Measurements from ENCODE around the gene ARMC9. TPM values are rescaled to one million over a fixed set of nuclear protein-coding genes. Genes with fewer than 3 reads are reported as not detected.
A peak's percentile ranks its signal among the peaks of the same experiment; 100 is the strongest.

The ARMC9 gene
- total and polyA plus RNA-seq, 2 donors from 2014 or later: 7.3 to 18.2 TPM

- H3K4me1 ChIP-seq (ENCODE audit: control insufficient read depth in 2 of 3, insufficient read depth in 2 of 3, low read depth in 1 of 3, low read length in 3 of 3): peaks cover 0 to 8% (median 4%) of the 10 kb centered on the region in 3 donors
- no peak for FAIRE-seq
- H3K9ac ChIP-seq (ENCODE audit: low read length in 3 of 3): peak overlapping the region in 1 of 3 donors; percentile 72
- H3K4me3 ChIP-seq (ENCODE audit: low read length in 3 of 3): peak overlapping the region in 2 of 3 donors; percentile 39 to 55
- intact Hi-C loops (cut with DNase I): loop anchor here (10.0 kb wide), 1 partner anchor 86 kb away; no protein-coding TSS in a partner anchor
- no peaks in the 10 kb centered on the region for H3K36me3 ChIP-seq (ENCODE audit: control insufficient read depth in 2 of 3, insufficient read depth in 3 of 3, low read length in 3 of 3)
- peak; percentile 58 to 88 (median 69) for DNase-seq
- TF ChIP-seq, protein P1, sequence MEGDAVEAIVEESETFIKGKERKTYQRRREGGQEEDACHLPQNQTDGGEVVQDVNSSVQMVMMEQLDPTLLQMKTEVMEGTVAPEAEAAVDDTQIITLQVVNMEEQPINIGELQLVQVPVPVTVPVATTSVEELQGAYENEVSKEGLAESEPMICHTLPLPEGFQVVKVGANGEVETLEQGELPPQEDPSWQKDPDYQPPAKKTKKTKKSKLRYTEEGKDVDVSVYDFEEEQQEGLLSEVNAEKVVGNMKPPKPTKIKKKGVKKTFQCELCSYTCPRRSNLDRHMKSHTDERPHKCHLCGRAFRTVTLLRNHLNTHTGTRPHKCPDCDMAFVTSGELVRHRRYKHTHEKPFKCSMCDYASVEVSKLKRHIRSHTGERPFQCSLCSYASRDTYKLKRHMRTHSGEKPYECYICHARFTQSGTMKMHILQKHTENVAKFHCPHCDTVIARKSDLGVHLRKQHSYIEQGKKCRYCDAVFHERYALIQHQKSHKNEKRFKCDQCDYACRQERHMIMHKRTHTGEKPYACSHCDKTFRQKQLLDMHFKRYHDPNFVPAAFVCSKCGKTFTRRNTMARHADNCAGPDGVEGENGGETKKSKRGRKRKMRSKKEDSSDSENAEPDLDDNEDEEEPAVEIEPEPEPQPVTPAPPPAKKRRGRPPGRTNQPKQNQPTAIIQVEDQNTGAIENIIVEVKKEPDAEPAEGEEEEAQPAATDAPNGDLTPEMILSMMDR (IDR thresholded peaks at IDR 0.05; ENCODE audit: borderline replicate concordance, extremely low read depth, insufficient read depth): no peak
- H3K27ac ChIP-seq (ENCODE audit: low read depth in 2 of 2, low read length in 2 of 2): peak overlapping the region; percentile 77 to 92
- H3K27me3 ChIP-seq (ENCODE audit: control insufficient read depth, insufficient read depth, low read length): no peaks in the 10 kb centered on the region
- no peaks in the 10 kb centered on the region for H3K9me3 ChIP-seq (ENCODE audit: control insufficient read depth in 2 of 3, insufficient read depth in 1 of 3, low read length in 3 of 3)
Observed at GRCh38 chr2:231190531-231191197, 7.8 kb upstream of the ARMC9 start.

GRCh38 chr2:231191896-231192872, 6.2 kb upstream of the ARMC9 start:
- Histone ChIP-seq H3K9ac (ENCODE audit: low read length in 3 of 3) (no peak overlapping the region), H3K27me3 (ENCODE audit: control insufficient read depth, insufficient read depth, low read length) (no peaks in the 10 kb centered on the region), H3K36me3 (ENCODE audit: control insufficient read depth in 2 of 3, insufficient read depth in 3 of 3, low read length in 3 of 3) (no peaks in the 10 kb centered on the region), H3K4me3 (ENCODE audit: low read length in 3 of 3) (no peak overlapping the region), H3K9me3 (ENCODE audit: control insufficient read depth in 2 of 3, insufficient read depth in 1 of 3, low read length in 3 of 3) (no peaks in the 10 kb centered on the region), H3K4me1 (ENCODE audit: control insufficient read depth in 2 of 3, insufficient read depth in 2 of 3, low read depth in 1 of 3, low read length in 3 of 3) (peaks cover 0 to 8% (median 4%) of the 10 kb centered on the region in 3 donors), H3K27ac (ENCODE audit: low read depth in 2 of 2, low read length in 2 of 2) (peak overlapping the region; percentile 65 to 71)
- FAIRE-seq: no peak
- TF ChIP-seq, protein P1 (IDR thresholded peaks at IDR 0.05; ENCODE audit: borderline replicate concordance, extremely low read depth, insufficient read depth): peak; percentile 62
- DNase-seq: peak; percentile 85 to 97 (median 92)
- intact Hi-C loops (cut with DNase I): loop anchor here (10.0 kb wide), 1 partner anchor 87 kb away; no protein-coding TSS in a partner anchor

- FAIRE-seq (no peak), DNase-seq (no peak)
- H3K4me3 ChIP-seq (ENCODE audit: low read length in 3 of 3): no peak overlapping the region
- no peaks in the 10 kb centered on the region for H3K36me3 ChIP-seq (ENCODE audit: control insufficient read depth in 2 of 3, insufficient read depth in 3 of 3, low read length in 3 of 3)
- H3K27me3 ChIP-seq (ENCODE audit: control insufficient read depth, insufficient read depth, low read length): no peaks in the 10 kb centered on the region
- intact Hi-C loops (cut with DNase I): loop anchor here (10.0 kb wide), 1 partner anchor 88 kb away; no protein-coding TSS in a partner anchor
- no peaks in the 10 kb centered on the region for H3K9me3 ChIP-seq (ENCODE audit: control insufficient read depth in 2 of 3, insufficient read depth in 1 of 3, low read length in 3 of 3)
- H3K4me1 ChIP-seq (ENCODE audit: control insufficient read depth in 2 of 3, insufficient read depth in 2 of 3, low read depth in 1 of 3, low read length in 3 of 3): peaks cover 3 to 8% (median 4%) of the 10 kb centered on the region in 3 donors
- no peak overlapping the region for H3K27ac ChIP-seq (ENCODE audit: low read depth in 2 of 2, low read length in 2 of 2)
- TF ChIP-seq, protein P1 (IDR thresholded peaks at IDR 0.05; ENCODE audit: borderline replicate concordance, extremely low read depth, insufficient read depth): no peak
- no peak overlapping the region for H3K9ac ChIP-seq (ENCODE audit: low read length in 3 of 3)
Observed at GRCh38 chr2:231193216-231193615, 5.2 kb upstream of the ARMC9 start.
